Natural killer cell (primary cell): ENCODE data around the gene C13orf42. TPM values are rescaled to one million over a fixed set of nuclear protein-coding genes. Genes with fewer than 3 reads are reported as not detected.

Experiments
- ATAC-seq, 3 donors: fragments of 150-1000 bp in 2 of 3; fragments of 200-7000 bp in 1 of 3; cut with Tn5 transposase; 1 replicate in 1 of 3; 2 replicates in 2 of 3; pipeline ENCODE4 v1.10.0; 2021; ENCODE audit warnings: mild to moderate bottlenecking in 2 of 3, moderate library complexity in 2 of 3
- DNase-seq, 2 donors: peaks; one replicate each; pipeline versions ENCODE4 v3.0.0 to v3.0.0-alpha.2; 2013 to 2021; ENCODE audit warnings: mixed read lengths in 1 of 2
- H3K27ac ChIP-seq: one replicate; pipeline ENCODE4 v1.5.1; 2013; ENCODE audit warnings: mild to moderate bottlenecking, low read length
- H3K27me3 ChIP-seq: one replicate; pipeline ENCODE4 v1.6.1; 2013; ENCODE audit warnings: low read length; ENCODE audit not compliant: control insufficient read depth, insufficient read depth
- H3K36me3 ChIP-seq: one replicate; pipeline ENCODE4 v1.6.1; 2013; ENCODE audit warnings: low read length; ENCODE audit not compliant: control insufficient read depth, insufficient read depth
- H3K4me1 ChIP-seq: one replicate; pipeline ENCODE4 v1.6.1; 2013; ENCODE audit warnings: low read length; ENCODE audit not compliant: control insufficient read depth, insufficient read depth
- H3K4me3 ChIP-seq: one replicate; pipeline ENCODE4 v1.5.1; 2013; ENCODE audit warnings: low read length
- H3K9me3 ChIP-seq: one replicate; pipeline ENCODE4 v1.6.1; 2013; ENCODE audit warnings: low read length; ENCODE audit not compliant: control insufficient read depth, insufficient read depth
- H3K27ac Mint-ChIP-seq, 2 donors: one replicate each; pipeline ENCODE4 v1.8.0; 2022; ENCODE audit warnings: mild to moderate bottlenecking in 2 of 2, mixed read lengths in 2 of 2, moderate library complexity in 1 of 2
- H3K27me3 Mint-ChIP-seq, 2 donors: one replicate each; pipeline ENCODE4 v1.8.0; 2022; ENCODE audit warnings: low read depth in 2 of 2, mixed read lengths in 2 of 2
- H3K36me3 Mint-ChIP-seq: one replicate; pipeline ENCODE4 v1.8.0; 2022; ENCODE audit warnings: mixed read lengths
- H3K4me1 Mint-ChIP-seq, 2 donors: one replicate each; pipeline ENCODE4 v1.8.0; 2022; ENCODE audit warnings: mixed read lengths in 2 of 2
- H3K4me3 Mint-ChIP-seq: one replicate; pipeline ENCODE4 v1.8.0; 2022; ENCODE audit warnings: mild to moderate bottlenecking, moderate library complexity, mixed read lengths
- H3K9me3 Mint-ChIP-seq, 2 donors: one replicate each; pipeline ENCODE4 v1.8.0; 2022; ENCODE audit warnings: mixed read lengths in 2 of 2
- CTCF ChIP-seq: fragments of 200-600 bp; IDR thresholded peaks from one replicate; pipeline ENCODE4 v1.8.0; 2022; ENCODE audit warnings: antibody characterized with exemption
- WGBS: methylation state at CpG from one replicate; pipeline ENCODE4 v1.1.7; 2013; ENCODE audit warnings: missing lambda C conversion rate; ENCODE audit not compliant: insufficient coverage; 5-methylcytosine and 5-hydroxymethylcytosine counted together
- intact Hi-C: fragments of 100-400 bp; cut with micrococcal nuclease; formaldehyde crosslinking; loops from one replicate; pipeline ENCODE4 v1.14.2; 2022
- total RNA-seq, 4 donors: library from RNA; stranded (reverse); fragments of 120-200 nt in 1 of 4; gene quantifications; one replicate each; pipeline versions ENCODE4 v1.2.3 to v1.2.4, GENCODE V29; 2013 to 2022

The C13orf42 gene
- total RNA-seq, 3 donors from 2014 or later (not counting 1 experiment from before 2014, with no cell fraction given): not detected

GRCh38 chr13:51068501-51068900, 42.6 kb downstream of the C13orf42 start:
- no peak for TF ChIP-seq CTCF
- Mint-ChIP-seq H3K27ac (no peak overlapping the region), H3K27me3 (peaks cover 14 to 28% of the 10 kb centered on the region in 2 donors), H3K4me3 (no peak overlapping the region), H3K4me1 (peaks cover 14 to 17% of the 10 kb centered on the region in 2 donors), H3K9me3 (no peaks in the 10 kb centered on the region), H3K36me3 (no peaks in the 10 kb centered on the region)
- H3K4me3 ChIP-seq: no peak overlapping the region
- ATAC-seq: no peak
- 74% methylated on average over 5 of the region's 5 CpGs for WGBS
- H3K36me3 ChIP-seq: no peaks in the 10 kb centered on the region
- intact Hi-C loops: loop anchor here (5.0 to 10.0 kb wide), 2 partner anchors 156 to 264 kb away; no protein-coding TSS in a partner anchor
- no peak for DNase-seq
- no peaks in the 10 kb centered on the region for H3K9me3 ChIP-seq
- no peak overlapping the region for H3K27ac ChIP-seq
- H3K27me3 ChIP-seq: no peaks in the 10 kb centered on the region
- H3K4me1 ChIP-seq: peaks cover 26% of the 10 kb centered on the region

- H3K4me3 ChIP-seq: no peak overlapping the region
- H3K27ac Mint-ChIP-seq: no peak overlapping the region
- H3K4me1 ChIP-seq: peaks cover 26% of the 10 kb centered on the region
- no peaks in the 10 kb centered on the region for H3K9me3 ChIP-seq
- H3K27me3 Mint-ChIP-seq: peaks cover 14 to 28% of the 10 kb centered on the region in 2 donors
- 100% methylated on average over 1 of the region's 5 CpGs for WGBS
- intact Hi-C loops: loop anchor here (5.0 to 10.0 kb wide), 2 partner anchors 155 to 263 kb away; no protein-coding TSS in a partner anchor
- no peaks in the 10 kb centered on the region for H3K9me3 Mint-ChIP-seq
- H3K4me3 Mint-ChIP-seq: no peak overlapping the region
- H3K36me3 Mint-ChIP-seq: no peaks in the 10 kb centered on the region
- no peaks in the 10 kb centered on the region for H3K27me3 ChIP-seq
- peaks cover 14 to 17% of the 10 kb centered on the region in 2 donors for H3K4me1 Mint-ChIP-seq
- no peak for TF ChIP-seq CTCF
- no peaks in the 10 kb centered on the region for H3K36me3 ChIP-seq
- no peak for DNase-seq
- no peak overlapping the region for H3K27ac ChIP-seq
- no peak for ATAC-seq
Observed at GRCh38 chr13:51067706-51068105, 43.4 kb downstream of the C13orf42 start.

- Mint-ChIP-seq H3K9me3 (no peaks in the 10 kb centered on the region), H3K36me3 (no peaks in the 10 kb centered on the region), H3K27ac (peak overlapping the region in 1 of 2 donors; percentile 18), H3K4me3 (no peak overlapping the region), H3K4me1 (peaks cover 14 to 17% of the 10 kb centered on the region in 2 donors), H3K27me3 (peaks cover 14 to 28% of the 10 kb centered on the region in 2 donors)
- Histone ChIP-seq H3K27ac (no peak overlapping the region), H3K4me1 (peaks cover 26% of the 10 kb centered on the region), H3K9me3 (no peaks in the 10 kb centered on the region), H3K27me3 (no peaks in the 10 kb centered on the region), H3K36me3 (no peaks in the 10 kb centered on the region), H3K4me3 (no peak overlapping the region)
- WGBS: 60% methylated on average over 9 of the region's 9 CpGs
- no peak for DNase-seq
- ATAC-seq: no peak
- no peak for TF ChIP-seq CTCF
- intact Hi-C loops: loop anchor here (5.0 to 10.0 kb wide), 2 partner anchors 155 to 262 kb away; no protein-coding TSS in a partner anchor
Observed at GRCh38 chr13:51067210-51067701, 43.8 kb downstream of the C13orf42 start.
